Measurements from ENCODE around the gene CD276.
A peak's percentile ranks its signal among the peaks of the same experiment; 100 is the strongest.

Gene CD276

GRCh38 chr15:73749533-73749932, 65.3 kb downstream of the CD276 start:
- H3K27me3 ChIP-seq (ENCODE audit: insufficient read depth, low read length) = peaks cover 8% of the 10 kb centered on the region
- H3K9me3 ChIP-seq (ENCODE audit: low read length) = no peaks in the 10 kb centered on the region
- peaks cover 34% of the 10 kb centered on the region for H3K4me1 ChIP-seq (ENCODE audit: insufficient read depth, low read length)
- no peaks in the 10 kb centered on the region for H3K36me3 ChIP-seq (ENCODE audit: insufficient read depth, low read length)
- no peak overlapping the region for H2AFZ ChIP-seq (ENCODE audit: low read depth, low read length)
- H3K4me3 ChIP-seq (ENCODE audit: low read length) = no peak overlapping the region

GRCh38 chr15:73749971-73750370, 65.8 kb downstream of the CD276 start:
- peaks cover 10% of the 10 kb centered on the region for H3K27me3 ChIP-seq (ENCODE audit: insufficient read depth, low read length)
- H3K36me3 ChIP-seq (ENCODE audit: insufficient read depth, low read length) = no peaks in the 10 kb centered on the region
- H3K9me3 ChIP-seq (ENCODE audit: low read length) = no peaks in the 10 kb centered on the region
- H2AFZ ChIP-seq (ENCODE audit: low read depth, low read length) = no peak overlapping the region
- no peak overlapping the region for H3K4me3 ChIP-seq (ENCODE audit: low read length)
- H3K4me1 ChIP-seq (ENCODE audit: insufficient read depth, low read length) = peaks cover 34% of the 10 kb centered on the region

GRCh38 chr15:73750438-73750837, 66.3 kb downstream of the CD276 start:
- Histone ChIP-seq H3K4me3 (ENCODE audit: low read length) (no peak overlapping the region), H3K4me1 (ENCODE audit: insufficient read depth, low read length) (peaks cover 34% of the 10 kb centered on the region), H3K36me3 (ENCODE audit: insufficient read depth, low read length) (no peaks in the 10 kb centered on the region), H3K27me3 (ENCODE audit: insufficient read depth, low read length) (peaks cover 10% of the 10 kb centered on the region), H2AFZ (ENCODE audit: low read depth, low read length) (no peak overlapping the region), H3K9me3 (ENCODE audit: low read length) (no peaks in the 10 kb centered on the region)

GRCh38 chr15:73750951-73751350, 66.8 kb downstream of the CD276 start:
- Histone ChIP-seq H3K4me3 (ENCODE audit: low read length) (no peak overlapping the region), H3K27me3 (ENCODE audit: insufficient read depth, low read length) (peaks cover 10% of the 10 kb centered on the region)

GRCh38 chr15:73751511-73751898, 67.3 kb downstream of the CD276 start:
- Histone ChIP-seq H3K9me3 (ENCODE audit: low read length) (no peaks in the 10 kb centered on the region), H3K4me1 (ENCODE audit: insufficient read depth, low read length) (peaks cover 30% of the 10 kb centered on the region), H3K4me3 (ENCODE audit: low read length) (peak overlapping the region; percentile 58), H2AFZ (ENCODE audit: low read depth, low read length) (no peak overlapping the region), H3K36me3 (ENCODE audit: insufficient read depth, low read length) (no peaks in the 10 kb centered on the region), H3K27me3 (ENCODE audit: insufficient read depth, low read length) (peaks cover 10% of the 10 kb centered on the region)

More at GRCh38 chr15:73750951-73751350, 66.8 kb downstream of the CD276 start:
- Histone ChIP-seq H3K9me3 (ENCODE audit: low read length) (no peaks in the 10 kb centered on the region), H3K36me3 (ENCODE audit: insufficient read depth, low read length) (no peaks in the 10 kb centered on the region), H3K4me1 (ENCODE audit: insufficient read depth, low read length) (peaks cover 34% of the 10 kb centered on the region), H2AFZ (ENCODE audit: low read depth, low read length) (no peak overlapping the region)

- Histone ChIP-seq H2AFZ (ENCODE audit: low read depth, low read length) (peak overlapping the region; percentile 87), H3K27me3 (ENCODE audit: insufficient read depth, low read length) (peaks cover 10% of the 10 kb centered on the region), H3K36me3 (ENCODE audit: insufficient read depth, low read length) (no peaks in the 10 kb centered on the region), H3K4me3 (ENCODE audit: low read length) (peak overlapping the region; percentile 58), H3K9me3 (ENCODE audit: low read length) (no peaks in the 10 kb centered on the region), H3K4me1 (ENCODE audit: insufficient read depth, low read length) (peaks cover 28% of the 10 kb centered on the region)
Observed at GRCh38 chr15:73751899-73752805, 68.0 kb downstream of the CD276 start.

- Histone ChIP-seq H3K4me3 (ENCODE audit: low read length) (peak overlapping the region; percentile 58), H3K9me3 (ENCODE audit: low read length) (no peaks in the 10 kb centered on the region), H2AFZ (ENCODE audit: low read depth, low read length) (peak overlapping the region; percentile 87), H3K27me3 (ENCODE audit: insufficient read depth, low read length) (peaks cover 10% of the 10 kb centered on the region), H3K36me3 (ENCODE audit: insufficient read depth, low read length) (no peaks in the 10 kb centered on the region), H3K4me1 (ENCODE audit: insufficient read depth, low read length) (peaks cover 27% of the 10 kb centered on the region)
Observed at GRCh38 chr15:73752806-73753193, 68.6 kb downstream of the CD276 start.

- peak within 1 kb of the TSS; percentile 87 for H2AFZ ChIP-seq (ENCODE audit: low read depth, low read length)
- H3K4me3 ChIP-seq (ENCODE audit: low read length) = peak within 1 kb of the TSS; percentile 58
- H3K36me3 ChIP-seq (ENCODE audit: insufficient read depth, low read length) = no peaks in the 10 kb centered on the region
- peaks cover 20% of the 10 kb centered on the region for H3K4me1 ChIP-seq (ENCODE audit: insufficient read depth, low read length)
- H3K27me3 ChIP-seq (ENCODE audit: insufficient read depth, low read length) = peaks cover 10% of the 10 kb centered on the region
- no peaks in the 10 kb centered on the region for H3K9me3 ChIP-seq (ENCODE audit: low read length)
Observed at GRCh38 chr15:73753250-73754130, 69.3 kb downstream of the CD276 start, which contains the start of gene INSYN1. TSS of gene INSYN1 (minus strand) at chr15:73753351. CDS start at chr15:73751130, 2,221 bp downstream.

GRCh38 chr15:73754461-73754860, 70.3 kb downstream of the CD276 start:
- H3K36me3 ChIP-seq (ENCODE audit: insufficient read depth, low read length) = no peaks in the 10 kb centered on the region
- H3K27me3 ChIP-seq (ENCODE audit: insufficient read depth, low read length) = peaks cover 13% of the 10 kb centered on the region
- H3K9me3 ChIP-seq (ENCODE audit: low read length) = no peaks in the 10 kb centered on the region
- H2AFZ ChIP-seq (ENCODE audit: low read depth, low read length) = no peak overlapping the region
- H3K4me3 ChIP-seq (ENCODE audit: low read length) = no peak overlapping the region
- H3K4me1 ChIP-seq (ENCODE audit: insufficient read depth, low read length) = peaks cover 14% of the 10 kb centered on the region

GRCh38 chr15:73755481-73755880, 71.3 kb downstream of the CD276 start:
- H3K36me3 ChIP-seq (ENCODE audit: insufficient read depth, low read length) = no peaks in the 10 kb centered on the region
- H2AFZ ChIP-seq (ENCODE audit: low read depth, low read length) = no peak overlapping the region
- H3K9me3 ChIP-seq (ENCODE audit: low read length) = no peaks in the 10 kb centered on the region
- H3K4me3 ChIP-seq (ENCODE audit: low read length) = no peak overlapping the region
- H3K27me3 ChIP-seq (ENCODE audit: insufficient read depth, low read length) = peaks cover 21% of the 10 kb centered on the region
- H3K4me1 ChIP-seq (ENCODE audit: insufficient read depth, low read length) = peaks cover 14% of the 10 kb centered on the region

GRCh38 chr15:73755946-73756345, 71.8 kb downstream of the CD276 start:
- Histone ChIP-seq H3K9me3 (ENCODE audit: low read length) (no peaks in the 10 kb centered on the region), H2AFZ (ENCODE audit: low read depth, low read length) (no peak overlapping the region), H3K4me1 (ENCODE audit: insufficient read depth, low read length) (peaks cover 11% of the 10 kb centered on the region), H3K27me3 (ENCODE audit: insufficient read depth, low read length) (peaks cover 26% of the 10 kb centered on the region), H3K4me3 (ENCODE audit: low read length) (no peak overlapping the region), H3K36me3 (ENCODE audit: insufficient read depth, low read length) (no peaks in the 10 kb centered on the region)

- Histone ChIP-seq H3K4me1 (ENCODE audit: insufficient read depth, low read length) (peaks cover 6% of the 10 kb centered on the region), H3K36me3 (ENCODE audit: insufficient read depth, low read length) (no peaks in the 10 kb centered on the region), H2AFZ (ENCODE audit: low read depth, low read length) (no peak overlapping the region), H3K27me3 (ENCODE audit: insufficient read depth, low read length) (peaks cover 30% of the 10 kb centered on the region), H3K9me3 (ENCODE audit: low read length) (no peaks in the 10 kb centered on the region), H3K4me3 (ENCODE audit: low read length) (no peak overlapping the region)
Observed at GRCh38 chr15:73756390-73756789, 72.2 kb downstream of the CD276 start.

- peaks cover 36% of the 10 kb centered on the region for H3K27me3 ChIP-seq (ENCODE audit: insufficient read depth, low read length)
- no peaks in the 10 kb centered on the region for H3K36me3 ChIP-seq (ENCODE audit: insufficient read depth, low read length)
- peaks cover 3% of the 10 kb centered on the region for H3K4me1 ChIP-seq (ENCODE audit: insufficient read depth, low read length)
- H3K4me3 ChIP-seq (ENCODE audit: low read length) = no peak overlapping the region
- no peaks in the 10 kb centered on the region for H3K9me3 ChIP-seq (ENCODE audit: low read length)
- no peak overlapping the region for H2AFZ ChIP-seq (ENCODE audit: low read depth, low read length)
Observed at GRCh38 chr15:73756947-73757513, 72.8 kb downstream of the CD276 start.

Measured in neuron (in vitro differentiated cells).